OCI-LY7 (cell line): ENCODE results near the gene HS3ST3B1. TPM values are rescaled to one million over a fixed set of nuclear protein-coding genes. Genes with fewer than 3 reads are reported as not detected.

ENCODE experiments used
- BruUV-seq: library from RNA; stranded (reverse); fragments of 400-500 nt; replicated peaks from 2 replicates; lab custom pipeline; 2021; lab: Mats Ljungman, UMichigan
- CTCF ChIA-PET: fragments of 300-600 bp; sonication (Branson Sonifier 250); formaldehyde crosslinking; loops from one replicate; lab custom pipeline; 2022; ENCODE audit warnings: antibody characterized with exemption; ENCODE audit not compliant: unreplicated experiment; lab: Charles Lee
- POLR2A ChIA-PET: fragments of 300-600 bp; sonication (Branson Sonifier 250); formaldehyde crosslinking; loops from one replicate; lab custom pipeline; 2022; ENCODE audit warnings: antibody characterized with exemption; lab: Charles Lee
- DNase-seq: peaks from one replicate; pipeline ENCODE4 v3.0.0-alpha.2; 2015; ENCODE audit warnings: low spot score
- H2AFZ ChIP-seq: fragments of 200-600 bp; sonication (generic), shearing (Covaris generic); 2 replicates; pipeline ENCODE4 v1.6.1; 2014; ENCODE audit warnings: mild to moderate bottlenecking, antibody characterized with exemption, low read length, moderate library complexity
- H3K27ac ChIP-seq: fragments of 200-600 bp; sonication (generic); 2 replicates; pipeline ENCODE4 v1.5.1; 2014; ENCODE audit warnings: mixed run types, low read depth, mild to moderate bottlenecking, moderate library complexity, low read length, inconsistent platforms; ENCODE audit not compliant: poor library complexity, severe bottlenecking
- H3K36me3 ChIP-seq: fragments of 200-600 bp; sonication (generic); 2 replicates; pipeline ENCODE4 v1.6.1; 2014; ENCODE audit warnings: mild to moderate bottlenecking, antibody characterized with exemption, low read length, moderate library complexity, mixed read lengths; ENCODE audit not compliant: insufficient read depth
- H3K4me1 ChIP-seq: fragments of 200-600 bp; sonication (generic); 2 replicates; pipeline ENCODE4 v1.5.1; 2014; ENCODE audit warnings: mild to moderate bottlenecking, low read length; ENCODE audit not compliant: insufficient read depth, poor library complexity, severe bottlenecking
- H3K4me2 ChIP-seq: fragments of 200-600 bp; sonication (generic); 2 replicates; pipeline ENCODE4 v1.6.1; 2014; ENCODE audit warnings: mild to moderate bottlenecking, low read length
- H3K4me3 ChIP-seq: fragments of 200-600 bp; sonication (generic); 2 replicates; pipeline ENCODE4 v1.5.1; 2014; ENCODE audit warnings: mild to moderate bottlenecking, low read depth, low read length; ENCODE audit not compliant: poor library complexity, severe bottlenecking
- H3K79me2 ChIP-seq: fragments of 200-600 bp; sonication (generic); 2 replicates; pipeline ENCODE4 v1.6.1; 2016; ENCODE audit warnings: low read depth, mild to moderate bottlenecking, low read length, moderate library complexity, mixed read lengths; ENCODE audit not compliant: insufficient read depth
- H3K9me2 ChIP-seq: fragments of 200-600 bp; sonication (generic); 2 replicates; pipeline ENCODE4 v1.6.1; 2016; ENCODE audit warnings: mild to moderate bottlenecking, low read length, mixed read lengths; ENCODE audit not compliant: insufficient read depth
- H3K9me3 ChIP-seq: fragments of 200-600 bp; sonication (generic); 2 replicates; pipeline ENCODE4 v1.6.1; 2014; ENCODE audit warnings: mild to moderate bottlenecking, mixed run types, low read length, mixed read lengths
- H4K20me1 ChIP-seq: fragments of 200-600 bp; sonication (generic); 2 replicates; pipeline ENCODE4 v1.6.1; 2014; ENCODE audit warnings: mild to moderate bottlenecking, antibody characterized with exemption, low read length, moderate library complexity, mixed read lengths; ENCODE audit not compliant: insufficient read depth
- EZH2phosphoT487 ChIP-seq: fragments of 200-600 bp; sonication (generic); IDR thresholded peaks from 2 replicates; pipeline ENCODE4 v1.6.1; 2018; ENCODE audit warnings: low read depth, borderline replicate concordance, mild to moderate bottlenecking, mixed run types, antibody characterized with exemption, low read length, moderate library complexity, mixed read lengths
- intact Hi-C: fragments of 100-400 bp; cut with micrococcal nuclease; formaldehyde crosslinking; loops from one replicate; pipeline ENCODE4 v1.10.0; 2022; ENCODE audit not compliant: unreplicated experiment
- total RNA-seq, 2 experiments: library from RNA; depleted of rRNA in 1 of 2; stranded (reverse); fragments of >200 nt in 1 of 2; shearing (Covaris generic) in 1 of 2; gene quantifications; 2 replicates each; pipeline ENCODE4 v1.2.3, GENCODE V29; 2014 to 2022
- TF ChIP-seq, protein P1 (sequence below): fragments of 200-600 bp; sonication (generic); conservative IDR thresholded peaks from 2 replicates; pipeline ENCODE4 v1.5.1; 2014; ENCODE audit warnings: mild to moderate bottlenecking, antibody characterized with exemption, low read length, moderate library complexity, mixed read lengths

HS3ST3B1 gene
- total RNA-seq, 2 experiments from 2014 or later = 0.03 to 1.6 TPM

DNA sequence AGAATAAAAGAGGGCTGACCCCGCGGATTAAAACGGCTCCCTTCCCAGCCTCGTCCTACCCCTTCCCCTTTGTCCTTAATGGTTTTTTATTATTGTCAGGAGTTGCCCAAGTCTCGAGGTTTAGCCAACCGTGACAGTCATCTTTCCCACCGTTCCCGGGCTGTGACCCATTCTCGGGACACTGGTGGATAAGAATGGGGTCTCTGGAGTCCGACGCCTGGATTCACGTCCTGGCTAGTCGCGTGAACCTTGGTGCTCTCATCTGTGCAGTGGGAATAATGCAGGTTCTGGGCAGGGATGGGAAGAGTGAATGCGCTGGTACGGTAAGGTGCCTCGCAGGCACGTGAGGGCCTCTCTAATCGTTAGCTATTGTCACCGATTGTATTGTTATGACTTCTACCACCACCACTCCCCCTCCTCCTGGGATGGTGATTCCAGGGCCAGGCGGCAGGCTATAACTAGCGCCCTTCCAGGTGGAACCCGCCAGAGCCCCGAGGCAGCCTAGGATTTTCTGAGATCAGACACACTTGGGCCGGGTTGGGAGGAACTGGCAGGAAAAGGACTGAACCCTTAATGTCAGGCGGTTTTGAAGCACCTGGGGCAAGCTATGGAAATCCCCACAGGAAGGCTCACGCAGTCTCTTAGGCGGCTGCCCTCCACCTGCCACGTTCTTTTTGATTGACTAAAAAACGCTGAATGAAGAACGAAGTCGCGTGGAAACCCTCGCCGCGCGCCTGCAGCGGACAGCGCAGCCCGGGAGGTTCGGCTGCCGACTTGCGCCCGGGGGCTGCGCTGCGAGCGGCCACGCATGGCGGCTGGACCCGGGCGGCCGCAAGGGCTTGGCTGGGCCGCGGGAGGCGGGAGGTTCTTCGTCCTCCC lies 2.7 kb downstream of the HS3ST3B1 start:
- DNase-seq = no peak
- H2AFZ ChIP-seq = no peak overlapping the region
- H3K36me3 ChIP-seq = no peaks in the 10 kb centered on the region
- TF ChIP-seq, protein P1, sequence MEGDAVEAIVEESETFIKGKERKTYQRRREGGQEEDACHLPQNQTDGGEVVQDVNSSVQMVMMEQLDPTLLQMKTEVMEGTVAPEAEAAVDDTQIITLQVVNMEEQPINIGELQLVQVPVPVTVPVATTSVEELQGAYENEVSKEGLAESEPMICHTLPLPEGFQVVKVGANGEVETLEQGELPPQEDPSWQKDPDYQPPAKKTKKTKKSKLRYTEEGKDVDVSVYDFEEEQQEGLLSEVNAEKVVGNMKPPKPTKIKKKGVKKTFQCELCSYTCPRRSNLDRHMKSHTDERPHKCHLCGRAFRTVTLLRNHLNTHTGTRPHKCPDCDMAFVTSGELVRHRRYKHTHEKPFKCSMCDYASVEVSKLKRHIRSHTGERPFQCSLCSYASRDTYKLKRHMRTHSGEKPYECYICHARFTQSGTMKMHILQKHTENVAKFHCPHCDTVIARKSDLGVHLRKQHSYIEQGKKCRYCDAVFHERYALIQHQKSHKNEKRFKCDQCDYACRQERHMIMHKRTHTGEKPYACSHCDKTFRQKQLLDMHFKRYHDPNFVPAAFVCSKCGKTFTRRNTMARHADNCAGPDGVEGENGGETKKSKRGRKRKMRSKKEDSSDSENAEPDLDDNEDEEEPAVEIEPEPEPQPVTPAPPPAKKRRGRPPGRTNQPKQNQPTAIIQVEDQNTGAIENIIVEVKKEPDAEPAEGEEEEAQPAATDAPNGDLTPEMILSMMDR = no peak
- no peak for TF ChIP-seq EZH2phosphoT487
- intact Hi-C loops = loop anchor here (5.0 to 10.0 kb wide), 5 partner anchors 456 to 726 kb away; no protein-coding TSS in a partner anchor
- no peak overlapping the region for H3K4me2 ChIP-seq
- no peaks in the 10 kb centered on the region; the same call in 1 of the 2 replicates for H4K20me1 ChIP-seq
- no peaks in the 10 kb centered on the region for H3K9me2 ChIP-seq
- H3K79me2 ChIP-seq = no peaks in the 10 kb centered on the region
- BruUV-seq = no TSS peak
- ChIA-PET CTCF (no interaction called here), POLR2A (no interaction called here)
- no peak overlapping the region for H3K4me3 ChIP-seq
- H3K27ac ChIP-seq = no peak overlapping the region
- peaks cover 16% of the 10 kb centered on the region for H3K4me1 ChIP-seq
- H3K9me3 ChIP-seq = no peaks in the 10 kb centered on the region

DNA sequence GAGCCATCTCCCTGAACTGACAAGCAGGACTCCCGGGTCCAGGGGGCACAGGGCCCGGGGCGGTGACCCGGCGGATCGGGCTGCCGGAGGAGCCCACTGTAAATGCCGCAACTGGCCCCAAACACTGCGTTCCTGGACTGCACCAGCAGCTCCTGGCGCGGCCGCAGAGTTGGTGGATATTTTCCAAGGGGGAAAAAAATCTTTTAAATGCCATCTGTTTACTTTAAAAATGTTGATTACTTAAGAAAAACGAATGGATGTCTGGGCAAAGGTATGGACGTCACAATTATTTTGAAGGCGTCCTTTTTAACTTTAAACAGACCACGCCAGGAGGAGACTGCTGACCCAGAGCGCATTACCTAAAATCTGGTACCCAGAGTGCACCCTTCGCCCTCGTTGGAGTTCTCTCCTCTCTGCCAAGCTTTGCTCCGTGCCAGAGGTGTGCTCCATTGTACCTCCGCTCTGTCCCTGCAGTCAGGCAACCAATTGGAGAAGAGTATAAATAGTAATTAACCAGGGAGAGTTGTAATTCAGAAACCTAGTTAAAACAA lies 3.4 kb downstream of the HS3ST3B1 start:
- Histone ChIP-seq H3K4me2 (no peak overlapping the region), H3K79me2 (no peaks in the 10 kb centered on the region), H3K4me3 (no peak overlapping the region), H3K4me1 (peaks cover 16% of the 10 kb centered on the region), H3K36me3 (no peaks in the 10 kb centered on the region), H4K20me1 (no peaks in the 10 kb centered on the region; the same call in 1 of the 2 replicates), H3K9me2 (no peaks in the 10 kb centered on the region), H3K27ac (no peak overlapping the region), H2AFZ (no peak overlapping the region), H3K9me3 (no peaks in the 10 kb centered on the region)
- POLR2A ChIA-PET = no interaction called here
- no peak for DNase-seq
- no TSS peak for BruUV-seq
- CTCF ChIA-PET = no interaction called here
- no peak for TF ChIP-seq EZH2phosphoT487
- TF ChIP-seq, protein P1 = no peak
- intact Hi-C loops = loop anchor here (5.0 to 10.0 kb wide), 5 partner anchors 457 to 727 kb away; no protein-coding TSS in a partner anchor
